PFSK-1 (cell line): ENCODE data around the gene NANOS2.
A peak's percentile ranks its signal among the peaks of the same experiment; 100 is the strongest.

Experiments used
- FOXP2 ChIP-seq: optimal IDR thresholded peaks from 2 replicates; pipeline ENCODE3; 2011; ENCODE audit warnings: borderline replicate concordance, control low read depth, inconsistent platforms; ENCODE audit not compliant: insufficient read depth; ENCODE audit errors: extremely low read length, extremely low read depth
- POLR2AphosphoS5 ChIP-seq: IDR thresholded peaks from 2 replicates; pipeline ENCODE4 v1.6.1; 2012; ENCODE audit warnings: low read depth, mild to moderate bottlenecking, control low read depth, low read length, moderate library complexity
- REST ChIP-seq, 2 experiments: IDR thresholded peaks; 2 replicates each; pipeline versions ENCODE4 v1.6.1 to v1.8.0; 2011 to 2012; ENCODE audit warnings: low read depth in 2 of 2, low read length in 2 of 2, control low read depth in 1 of 2, inconsistent platforms in 1 of 2, mild to moderate bottlenecking in 1 of 2, moderate library complexity in 1 of 2; ENCODE audit not compliant: insufficient read depth in 1 of 2
- SIN3A ChIP-seq: IDR thresholded peaks from 2 replicates; pipeline ENCODE4 v1.6.1; 2012; ENCODE audit warnings: mild to moderate bottlenecking, low read length, moderate library complexity, borderline replicate concordance; ENCODE audit not compliant: insufficient read depth
- TAF1 ChIP-seq: IDR thresholded peaks from 2 replicates; pipeline ENCODE4 v1.6.1; 2012; ENCODE audit warnings: low read length, control low read depth, borderline replicate concordance; ENCODE audit not compliant: insufficient read depth

The NANOS2 gene

GRCh38 chr19:45953676-45954075 is 39.1 kb upstream of the NANOS2 start:
- TF ChIP-seq POLR2AphosphoS5 (no peak), REST (IDR thresholded peaks at IDR 0.05; ENCODE audit: insufficient read depth in 1 of 2, low read depth in 2 of 2, low read length in 2 of 2) (no peak), TAF1 (no peak), FOXP2 (no peak), SIN3A (no peak)

GRCh38 chr19:45952686-45953505 is 38.3 kb upstream of the NANOS2 start:
- TF ChIP-seq REST (IDR thresholded peaks at IDR 0.05; ENCODE audit: insufficient read depth in 1 of 2, low read depth in 2 of 2, low read length in 2 of 2) (peak; percentile 95 to 97), TAF1 (no peak)

GRCh38 chr19:45952341-45952685 is 37.7 kb upstream of the NANOS2 start:
- no peak for TF ChIP-seq FOXP2
- no peak for TF ChIP-seq SIN3A
- no peak for TF ChIP-seq TAF1
- no peak for TF ChIP-seq REST (IDR thresholded peaks at IDR 0.05; ENCODE audit: insufficient read depth in 1 of 2, low read depth in 2 of 2, low read length in 2 of 2)
- no peak for TF ChIP-seq POLR2AphosphoS5

GRCh38 chr19:45947926-45948325 is 33.3 kb upstream of the NANOS2 start:
- TF ChIP-seq SIN3A, result no peak
- no peak for TF ChIP-seq POLR2AphosphoS5
- no peak for TF ChIP-seq TAF1
- no peak for TF ChIP-seq FOXP2
- no peak for TF ChIP-seq REST (IDR thresholded peaks at IDR 0.05; ENCODE audit: insufficient read depth in 1 of 2, low read depth in 2 of 2, low read length in 2 of 2)

GRCh38 chr19:45940515-45940805 is 25.9 kb upstream of the NANOS2 start:
- TF ChIP-seq FOXP2 (no peak), SIN3A (no peak), TAF1 (no peak), POLR2AphosphoS5 (no peak), REST (IDR thresholded peaks at IDR 0.05; ENCODE audit: insufficient read depth in 1 of 2, low read depth in 2 of 2, low read length in 2 of 2) (no peak)
